GM12872 (cell line): ENCODE data around the gene PER3.

Experiments
- TF ChIP-seq, protein P1 (sequence below): IDR thresholded peaks from 3 replicates; pipeline ENCODE4 v1.5.1; 2011; ENCODE audit warnings: low read depth, mild to moderate bottlenecking, low read length, moderate library complexity; ENCODE audit not compliant: insufficient read depth

The PER3 gene

DNA sequence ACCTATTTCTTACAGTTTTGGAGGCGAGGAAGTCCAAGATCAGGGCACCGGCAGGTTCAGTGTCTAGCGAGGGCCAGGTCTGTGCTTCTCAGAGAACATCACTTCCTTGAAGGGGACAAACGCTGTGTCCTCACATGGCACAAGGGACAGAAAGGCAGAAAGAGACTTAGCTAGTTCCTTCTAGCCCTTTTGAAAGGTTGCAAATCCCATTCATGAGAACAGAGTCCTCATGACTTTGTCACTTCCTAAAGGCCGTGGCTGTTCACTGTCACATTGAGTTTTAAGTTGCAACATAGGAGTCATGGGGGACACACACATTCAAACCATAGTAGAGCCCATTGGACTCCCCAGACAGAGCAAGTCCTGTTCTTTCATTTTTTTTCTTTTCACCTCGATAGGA, 27.4 kb downstream of the PER3 start:
- TF ChIP-seq, protein P1, sequence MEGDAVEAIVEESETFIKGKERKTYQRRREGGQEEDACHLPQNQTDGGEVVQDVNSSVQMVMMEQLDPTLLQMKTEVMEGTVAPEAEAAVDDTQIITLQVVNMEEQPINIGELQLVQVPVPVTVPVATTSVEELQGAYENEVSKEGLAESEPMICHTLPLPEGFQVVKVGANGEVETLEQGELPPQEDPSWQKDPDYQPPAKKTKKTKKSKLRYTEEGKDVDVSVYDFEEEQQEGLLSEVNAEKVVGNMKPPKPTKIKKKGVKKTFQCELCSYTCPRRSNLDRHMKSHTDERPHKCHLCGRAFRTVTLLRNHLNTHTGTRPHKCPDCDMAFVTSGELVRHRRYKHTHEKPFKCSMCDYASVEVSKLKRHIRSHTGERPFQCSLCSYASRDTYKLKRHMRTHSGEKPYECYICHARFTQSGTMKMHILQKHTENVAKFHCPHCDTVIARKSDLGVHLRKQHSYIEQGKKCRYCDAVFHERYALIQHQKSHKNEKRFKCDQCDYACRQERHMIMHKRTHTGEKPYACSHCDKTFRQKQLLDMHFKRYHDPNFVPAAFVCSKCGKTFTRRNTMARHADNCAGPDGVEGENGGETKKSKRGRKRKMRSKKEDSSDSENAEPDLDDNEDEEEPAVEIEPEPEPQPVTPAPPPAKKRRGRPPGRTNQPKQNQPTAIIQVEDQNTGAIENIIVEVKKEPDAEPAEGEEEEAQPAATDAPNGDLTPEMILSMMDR = no peak

DNA sequence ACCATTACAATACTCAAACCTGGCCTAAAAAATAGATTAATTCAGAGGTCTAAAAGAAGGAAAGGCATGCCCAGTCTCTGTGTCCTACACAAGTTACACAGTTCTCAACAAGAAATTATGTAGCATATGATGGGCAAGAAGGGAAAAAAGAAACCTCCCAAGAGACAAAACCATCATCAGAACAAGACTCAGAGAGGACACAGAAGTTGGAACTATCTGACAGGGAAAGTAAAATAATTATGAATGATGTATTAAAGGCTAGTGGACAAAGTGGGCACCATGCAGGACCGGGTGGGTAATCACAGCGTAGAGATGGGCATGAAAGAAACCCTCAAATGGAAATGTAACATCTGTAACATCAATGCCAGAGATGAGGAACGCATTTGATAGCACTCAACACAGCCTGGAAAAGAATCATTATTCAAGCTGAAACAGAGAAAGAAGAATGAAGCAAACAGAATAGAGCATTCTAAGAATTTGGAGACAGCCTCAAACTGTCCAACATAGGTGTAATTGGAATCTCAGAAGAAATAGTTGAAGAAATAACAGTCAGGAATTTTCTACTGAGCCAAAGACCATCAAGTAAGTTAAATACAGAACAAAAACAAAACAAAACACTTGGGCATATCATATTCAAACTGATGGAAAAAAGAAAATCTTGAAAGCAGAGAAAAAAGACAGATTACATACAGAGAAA, 29.7 kb downstream of the PER3 start:
- TF ChIP-seq, protein P1 = no peak

- TF ChIP-seq, protein P1 = no peak
These were observed 37.2 kb downstream of the PER3 start for GRCh38 chr1:7821282-7821681.

GRCh38 chr1:7824701-7825100, 40.6 kb downstream of the PER3 start:
- TF ChIP-seq, protein P1 = no peak

DNA sequence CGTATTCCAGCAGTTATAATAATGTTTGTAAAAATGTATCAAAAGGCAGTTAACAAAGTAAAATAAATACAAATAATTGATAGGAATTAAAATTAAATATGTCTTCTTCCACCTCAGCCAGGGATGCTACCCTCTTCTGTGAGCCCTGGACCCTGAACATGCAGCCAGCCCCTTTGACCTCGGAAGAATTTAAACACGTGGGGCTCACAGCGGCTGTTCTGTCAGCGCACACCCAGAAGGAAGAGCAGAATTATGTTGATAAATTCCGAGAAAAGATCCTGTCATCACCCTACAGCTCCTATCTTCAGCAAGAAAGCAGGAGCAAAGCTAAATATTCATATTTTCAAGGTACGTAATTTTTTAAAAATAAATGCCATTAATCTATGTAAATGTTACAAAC, 42.3 kb downstream of the PER3 start:
- TF ChIP-seq, protein P1 = no peak

GRCh38 chr1:7827126-7827955, 43.2 kb downstream of the PER3 start:
- TF ChIP-seq, protein P1 = no peak

GRCh38 chr1:7831458-7831857, 47.4 kb downstream of the PER3 start:
- TF ChIP-seq, protein P1 = no peak
